ENCODE data around the gene LRRN3.

Gene LRRN3

DNA sequence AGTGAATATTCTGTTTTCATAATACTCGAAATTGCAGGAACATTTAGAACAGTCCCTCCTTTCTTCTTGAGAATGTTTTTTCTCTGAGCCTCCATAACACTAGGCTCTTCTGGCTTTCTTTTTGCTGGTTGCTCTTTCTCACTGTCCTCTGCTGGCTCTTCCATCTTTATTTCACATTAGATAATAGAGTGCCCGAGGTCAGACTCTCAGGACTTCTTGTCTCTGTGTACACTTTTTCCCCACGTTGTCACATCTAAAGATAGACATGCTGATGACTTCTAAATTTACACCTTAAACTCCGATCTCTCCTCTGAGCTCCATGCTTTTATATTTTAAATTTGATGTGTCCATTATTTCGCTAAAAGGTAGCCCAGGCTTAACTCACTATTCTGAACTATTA lies 15.4 kb upstream of the LRRN3 start:
- DNase-seq (ENCODE audit: low read depth) = no peak
- H3K4me3 ChIP-seq (ENCODE audit: low read depth, low read length) = no peak overlapping the region

DNA sequence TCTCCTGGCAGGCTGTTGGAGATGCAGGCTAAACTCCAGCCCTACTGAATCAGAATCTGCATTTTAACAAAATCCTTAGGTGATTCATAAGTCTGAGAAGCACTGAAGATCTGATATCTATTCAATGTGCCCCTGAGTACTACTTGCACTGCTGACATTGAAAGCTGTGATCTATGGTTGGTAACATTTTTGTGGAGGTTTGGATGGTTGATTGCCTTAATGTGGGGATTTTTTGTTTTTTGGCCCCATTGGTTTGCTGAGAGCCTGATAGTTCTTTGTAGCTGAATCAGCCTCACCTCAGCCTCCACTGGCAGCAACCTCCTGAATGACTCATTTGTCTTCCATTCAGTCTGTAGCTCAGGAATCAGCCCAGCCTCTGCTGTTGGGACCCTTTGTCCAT lies 14.7 kb upstream of the LRRN3 start:
- H3K4me3 ChIP-seq (ENCODE audit: low read depth, low read length) = no peak overlapping the region
- DNase-seq (ENCODE audit: low read depth) = peak; percentile 32

DNA sequence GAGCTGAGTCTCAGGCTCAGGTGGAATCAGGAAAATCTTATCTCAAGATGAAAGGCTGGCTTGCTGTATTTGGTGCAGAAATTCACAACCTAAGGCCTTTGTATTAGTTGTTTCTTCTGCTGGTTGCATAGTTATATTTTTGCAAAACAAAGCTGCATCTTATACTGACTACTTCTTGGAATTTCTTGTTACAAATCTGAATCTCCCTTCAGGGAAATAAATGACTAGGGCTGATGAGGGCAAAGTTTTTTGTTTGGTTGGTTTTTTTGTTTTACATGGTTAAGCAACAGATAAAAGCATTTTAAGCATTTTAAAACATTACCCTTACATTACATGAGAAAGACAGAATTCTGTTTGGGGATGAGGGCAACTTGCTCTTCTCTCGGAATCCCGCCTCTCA lies 13.9 kb upstream of the LRRN3 start:
- no peak for DNase-seq (ENCODE audit: low read depth)
- H3K4me3 ChIP-seq (ENCODE audit: low read depth, low read length) = no peak overlapping the region

DNA sequence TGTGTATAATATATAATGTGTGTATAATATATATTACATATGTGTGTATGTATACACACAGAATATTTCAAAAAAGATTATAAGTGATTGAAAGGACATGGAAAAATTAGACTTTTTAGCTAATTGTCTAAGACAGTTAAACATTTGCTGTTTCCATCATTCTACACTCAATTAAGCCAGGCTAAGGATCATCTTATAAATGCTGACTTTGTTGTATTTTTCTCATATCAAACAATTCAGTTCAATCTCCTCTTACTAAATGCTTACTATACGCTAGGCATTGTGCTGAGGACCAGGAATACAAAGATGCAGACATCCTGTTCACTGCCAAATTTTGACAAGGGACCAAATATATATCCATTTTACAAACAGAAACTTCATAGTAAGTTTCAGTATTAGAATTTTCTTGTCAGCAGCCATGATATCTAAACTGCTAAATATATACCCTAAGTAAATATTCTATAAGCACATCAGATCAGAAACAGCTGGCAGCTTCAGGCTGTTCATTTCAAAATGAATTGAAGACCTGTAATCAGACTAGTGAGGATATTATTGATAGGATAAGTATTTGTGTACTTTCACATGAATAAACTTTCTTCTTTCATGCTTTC lies 10.3 kb upstream of the LRRN3 start:
- no peak overlapping the region for H3K4me3 ChIP-seq (ENCODE audit: low read depth, low read length)
- no peak for DNase-seq (ENCODE audit: low read depth)

- H3K4me3 ChIP-seq (ENCODE audit: low read depth, low read length) = no peak overlapping the region
- DNase-seq (ENCODE audit: low read depth) = no peak
These were observed 9.2 kb upstream of the LRRN3 start for GRCh38 chr7:111081546-111082267.

- H3K4me3 ChIP-seq (ENCODE audit: low read depth, low read length) = no peak overlapping the region
- DNase-seq (ENCODE audit: low read depth) = no peak
These were observed 8.6 kb upstream of the LRRN3 start for GRCh38 chr7:111082351-111082750.

DNA sequence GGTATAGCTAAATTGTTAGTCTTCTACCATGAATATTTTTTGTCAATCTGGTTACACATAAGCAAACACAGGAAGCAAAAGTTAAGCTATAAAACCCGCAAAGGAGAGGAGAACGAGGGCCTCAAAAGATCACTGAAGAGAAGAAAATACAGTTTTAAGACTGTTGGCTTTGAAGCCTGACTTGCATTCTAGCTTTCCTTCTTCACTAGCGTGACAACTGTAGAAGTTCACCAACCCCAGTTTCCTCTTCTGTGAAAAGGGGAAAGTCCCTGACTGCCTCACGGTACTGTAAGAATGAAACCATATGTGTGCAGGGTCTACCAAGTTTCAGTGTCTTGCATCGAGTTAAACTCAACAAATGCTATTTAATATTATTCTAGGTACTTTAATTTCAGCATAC lies 7.5 kb upstream of the LRRN3 start:
- H3K4me3 ChIP-seq (ENCODE audit: low read depth, low read length) = no peak overlapping the region

DNA sequence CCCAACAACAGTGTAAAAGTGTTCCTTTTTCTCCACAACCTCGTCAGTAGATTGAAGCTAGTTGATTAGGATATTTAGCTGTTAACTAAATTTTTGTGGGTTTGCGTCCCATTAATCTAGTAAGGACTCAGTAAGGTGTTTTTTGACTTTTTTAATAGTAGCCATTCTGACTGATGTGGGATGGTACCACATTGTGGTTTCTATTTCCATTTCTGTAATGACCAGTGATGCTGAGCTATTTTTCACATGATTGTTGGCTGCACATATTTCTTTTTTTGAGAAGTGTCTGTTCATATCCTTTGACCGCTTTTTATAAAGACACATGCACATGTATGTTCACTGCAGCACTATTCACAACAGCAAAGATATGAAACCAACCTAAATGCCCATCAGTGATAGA lies 5.6 kb upstream of the LRRN3 start:
- no peak overlapping the region for H3K4me3 ChIP-seq (ENCODE audit: low read depth, low read length)
- no peak for DNase-seq (ENCODE audit: low read depth)

More for the DNA sequence above, 7.5 kb upstream of the LRRN3 start:
- DNase-seq (ENCODE audit: low read depth) = peak; percentile 26

GRCh38 chr7:111086532-111086931 lies 4.4 kb upstream of the LRRN3 start:
- no peak overlapping the region for H3K4me3 ChIP-seq (ENCODE audit: low read depth, low read length)
- no peak for DNase-seq (ENCODE audit: low read depth)

DNA sequence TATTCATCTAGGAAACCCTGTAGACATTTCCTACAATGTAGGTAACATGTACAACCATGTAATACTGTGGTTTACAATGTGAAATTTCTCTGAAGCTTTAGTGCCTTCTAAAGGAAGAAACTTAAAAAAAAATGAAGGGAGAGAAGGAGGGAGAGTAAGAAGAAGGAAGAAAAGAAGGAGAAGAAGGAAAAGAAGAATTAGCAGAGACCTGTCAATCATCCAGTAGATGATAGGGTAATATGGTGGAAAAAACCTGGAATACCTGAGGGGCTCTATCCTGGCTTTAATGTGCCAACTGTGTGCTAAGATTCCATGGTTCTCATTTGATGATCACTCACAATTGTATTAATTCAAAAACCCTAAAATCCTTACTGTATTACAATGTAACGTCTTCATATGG lies 2.6 kb upstream of the LRRN3 start:
- no peak for DNase-seq (ENCODE audit: low read depth)
- H3K4me3 ChIP-seq (ENCODE audit: low read depth, low read length) = no peak overlapping the region

DNA sequence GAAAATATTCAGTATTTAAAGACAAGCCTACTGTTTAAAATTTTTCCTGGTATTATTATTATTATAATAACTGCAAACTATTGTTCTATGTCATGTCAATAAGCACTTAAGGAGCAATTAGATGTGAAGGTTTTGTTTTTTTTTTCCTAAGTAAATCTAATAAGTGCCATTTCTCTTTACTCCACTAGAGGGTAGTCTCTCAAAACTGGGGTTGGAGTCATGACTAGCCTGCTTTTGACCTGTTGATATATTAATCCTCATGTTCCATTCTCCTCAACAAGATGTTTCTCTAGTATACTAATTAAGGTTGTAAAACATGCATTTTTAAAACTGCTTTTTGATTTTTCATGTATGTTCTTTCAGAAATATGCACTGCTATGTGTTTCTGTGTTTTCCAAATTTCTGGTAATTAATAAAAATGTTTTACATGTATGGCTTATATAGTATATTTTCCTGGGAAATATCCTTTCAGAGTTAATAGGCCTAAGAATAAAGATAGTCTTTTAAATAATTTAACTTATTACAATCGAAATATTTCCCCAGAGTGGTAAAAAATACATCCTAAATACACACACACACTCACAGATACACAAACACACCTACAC lies 1.0 kb upstream of the LRRN3 start:
- DNase-seq (ENCODE audit: low read depth) = no peak
- H3K4me3 ChIP-seq (ENCODE audit: low read depth, low read length) = no peak overlapping the region

DNA sequence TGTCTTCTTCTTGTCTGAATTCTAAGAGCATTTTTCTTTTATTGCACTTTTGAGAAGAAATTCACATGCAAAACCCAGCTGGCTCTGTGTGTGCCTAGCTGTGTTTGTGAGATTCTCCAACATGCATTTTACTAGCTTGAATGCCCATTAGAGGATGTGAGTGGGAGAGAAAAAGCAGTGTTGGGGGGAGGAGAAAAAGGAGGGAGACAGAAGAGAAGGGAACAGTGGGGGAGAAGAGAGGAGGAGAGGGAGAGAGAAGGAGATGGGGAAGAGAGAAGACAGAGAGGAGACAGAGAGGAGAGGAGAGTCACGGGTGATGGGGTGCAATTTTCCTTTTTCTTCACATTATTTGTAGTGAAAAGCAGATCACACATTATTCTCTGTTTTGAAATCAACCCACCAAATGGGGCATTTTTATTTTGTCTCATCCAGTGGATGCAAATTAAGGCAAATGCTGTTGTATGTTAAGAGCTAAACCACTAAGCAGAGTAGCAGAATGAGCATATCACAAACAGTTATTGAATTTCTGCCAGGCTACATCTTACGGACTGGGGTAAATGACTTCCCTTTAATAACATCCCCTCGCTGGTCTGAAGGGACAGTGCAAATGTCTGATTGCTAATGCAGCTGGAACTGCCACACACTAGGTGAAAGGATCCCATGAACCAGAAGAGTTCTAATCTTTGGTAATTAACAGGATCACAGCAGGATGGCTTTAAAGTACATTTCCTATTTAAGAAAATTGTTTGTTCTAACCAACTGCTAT lies 849 bp downstream of the LRRN3 start:
- DNase-seq (ENCODE audit: low read depth) = no peak
- H3K4me3 ChIP-seq (ENCODE audit: low read depth, low read length) = peak overlapping the region; percentile 36

DNA sequence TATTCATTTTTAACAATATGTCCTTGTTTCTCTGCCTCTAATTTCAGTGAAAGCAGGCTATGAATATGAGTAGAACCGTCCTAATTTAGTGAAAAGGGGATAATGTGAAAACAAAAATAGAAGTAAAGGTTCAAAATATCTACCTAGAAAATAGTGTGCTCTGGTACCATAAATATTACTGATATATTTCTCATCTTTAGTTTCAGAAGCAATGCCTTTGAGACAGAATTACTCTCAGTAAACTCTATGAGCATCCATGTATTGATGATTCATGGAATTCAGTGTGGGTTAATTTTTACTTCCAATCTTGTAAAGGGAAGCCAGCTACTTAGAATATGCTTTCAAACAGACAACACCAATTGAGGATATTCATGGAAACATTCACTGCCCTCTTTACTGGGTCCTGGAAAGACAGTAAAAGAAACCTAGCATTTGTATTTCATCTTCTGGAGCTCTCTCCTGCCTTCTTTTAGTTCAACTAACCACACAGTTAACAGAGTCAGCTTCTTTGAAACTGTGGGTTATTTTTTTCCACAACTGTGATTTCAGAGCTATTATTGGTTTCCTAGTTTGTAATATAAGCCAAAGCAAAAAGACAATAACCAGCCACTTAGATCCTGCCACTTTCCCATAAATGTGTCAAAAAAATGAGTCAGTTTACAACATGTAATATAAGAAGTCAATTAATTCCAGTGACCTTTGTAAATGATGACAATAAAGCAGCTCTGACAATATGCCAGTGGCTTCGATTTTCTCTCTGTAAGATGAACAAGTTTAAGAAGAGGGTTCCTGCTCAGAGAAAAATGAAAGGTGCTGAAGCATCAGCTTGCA lies 1.7 kb downstream of the LRRN3 start:
- DNase-seq (ENCODE audit: low read depth) = no peak
- H3K4me3 ChIP-seq (ENCODE audit: low read depth, low read length) = no peak overlapping the region

GRCh38 chr7:111093496-111093895 lies 2.6 kb downstream of the LRRN3 start:
- no peak overlapping the region for H3K4me3 ChIP-seq (ENCODE audit: low read depth, low read length)
- DNase-seq (ENCODE audit: low read depth) = no peak

DNA sequence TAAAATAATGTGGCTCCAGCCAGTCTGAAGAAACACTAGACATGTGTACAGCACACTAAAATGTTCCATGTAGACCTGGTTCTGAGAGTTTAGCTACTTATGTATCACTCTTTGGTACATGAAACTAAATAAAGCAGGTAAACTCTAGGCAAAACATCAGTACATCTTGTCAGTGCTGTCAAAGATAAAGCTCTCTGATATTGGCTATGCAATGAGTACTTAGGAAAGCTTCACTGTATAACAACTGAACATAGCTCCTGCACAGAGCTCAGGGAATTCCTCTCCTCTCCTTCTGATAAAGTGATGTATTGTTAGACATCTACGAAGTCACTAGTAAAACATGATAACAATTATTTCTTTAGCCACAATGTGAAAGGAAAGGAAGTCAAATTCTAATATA lies 3.5 kb downstream of the LRRN3 start:
- DNase-seq (ENCODE audit: low read depth) = no peak
- H3K4me3 ChIP-seq (ENCODE audit: low read depth, low read length) = no peak overlapping the region

- no peak for DNase-seq (ENCODE audit: low read depth)
- no peak overlapping the region for H3K4me3 ChIP-seq (ENCODE audit: low read depth, low read length)
These were observed 6.1 kb downstream of the LRRN3 start for GRCh38 chr7:111096997-111097396.

GRCh38 chr7:111098011-111098925 lies 7.3 kb downstream of the LRRN3 start:
- H3K4me3 ChIP-seq (ENCODE audit: low read depth, low read length) = no peak overlapping the region
- DNase-seq (ENCODE audit: low read depth) = no peak

DNA sequence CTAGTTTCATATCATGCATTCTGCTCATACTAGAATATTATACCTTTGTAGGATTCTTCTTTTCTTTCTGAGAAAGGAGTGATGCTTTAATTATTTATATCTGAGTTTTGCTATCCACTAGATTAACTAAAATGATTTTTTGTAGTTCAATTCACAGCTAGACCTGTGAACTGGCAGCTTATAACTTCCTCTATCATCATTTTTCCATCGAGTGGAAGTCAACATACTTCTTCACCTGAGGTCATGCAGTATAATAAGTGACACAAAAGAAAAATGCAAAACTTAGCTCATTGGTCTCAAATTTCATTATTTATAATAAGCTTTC lies 8.0 kb downstream of the LRRN3 start:
- no peak for DNase-seq (ENCODE audit: low read depth)
- H3K4me3 ChIP-seq (ENCODE audit: low read depth, low read length) = no peak overlapping the region

All from skeletal muscle cell (primary cell).